ENCODE results near the gene SELENON.

The SELENON gene

DNA sequence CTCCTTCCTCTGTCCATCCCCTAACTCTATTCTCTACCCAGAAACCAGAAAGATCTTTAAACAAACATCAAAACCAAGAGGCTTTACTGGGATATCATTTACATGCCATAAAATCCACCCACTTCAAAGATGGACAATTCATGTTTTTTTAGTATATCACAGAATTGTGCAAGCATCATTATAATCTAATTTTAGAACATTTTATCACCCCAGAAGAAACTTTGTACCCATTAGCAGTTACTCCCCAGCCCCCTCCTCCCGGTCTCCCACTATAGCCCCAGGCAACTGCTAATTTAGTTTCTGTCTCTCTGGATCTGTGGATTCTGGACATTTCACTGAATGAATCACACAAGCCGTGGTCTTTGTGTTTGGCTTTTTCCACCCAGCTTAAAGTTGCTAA, 4.8 kb upstream of the SELENON start:
- no peak for DNase-seq

- DNase-seq = no peak
Measured at GRCh38 chr1:25795946-25796810, 3.8 kb upstream of the SELENON start.

GRCh38 chr1:25796811-25797458, 3.1 kb upstream of the SELENON start:
- peak; percentile 71 for DNase-seq

DNA sequence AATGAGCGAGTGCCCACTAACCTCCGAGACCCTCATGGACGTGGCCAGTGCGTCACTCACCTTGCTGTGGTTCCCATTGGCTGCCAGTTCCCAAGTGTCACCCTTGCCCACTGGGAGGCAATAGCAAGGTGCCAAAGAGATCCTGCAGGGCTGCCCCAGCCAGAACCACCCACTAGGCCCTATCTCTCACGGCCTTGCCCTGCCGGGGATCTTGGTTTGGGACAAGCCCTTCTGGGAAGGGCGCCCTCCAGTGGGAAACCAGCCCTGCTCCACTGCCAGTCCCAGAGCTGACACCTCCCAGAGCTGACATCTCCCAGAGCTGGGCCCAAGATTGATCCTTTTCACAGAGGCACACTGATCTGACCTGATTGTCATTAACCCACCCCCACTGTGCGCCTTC, 2.1 kb upstream of the SELENON start:
- peak; percentile 55 for DNase-seq

DNA sequence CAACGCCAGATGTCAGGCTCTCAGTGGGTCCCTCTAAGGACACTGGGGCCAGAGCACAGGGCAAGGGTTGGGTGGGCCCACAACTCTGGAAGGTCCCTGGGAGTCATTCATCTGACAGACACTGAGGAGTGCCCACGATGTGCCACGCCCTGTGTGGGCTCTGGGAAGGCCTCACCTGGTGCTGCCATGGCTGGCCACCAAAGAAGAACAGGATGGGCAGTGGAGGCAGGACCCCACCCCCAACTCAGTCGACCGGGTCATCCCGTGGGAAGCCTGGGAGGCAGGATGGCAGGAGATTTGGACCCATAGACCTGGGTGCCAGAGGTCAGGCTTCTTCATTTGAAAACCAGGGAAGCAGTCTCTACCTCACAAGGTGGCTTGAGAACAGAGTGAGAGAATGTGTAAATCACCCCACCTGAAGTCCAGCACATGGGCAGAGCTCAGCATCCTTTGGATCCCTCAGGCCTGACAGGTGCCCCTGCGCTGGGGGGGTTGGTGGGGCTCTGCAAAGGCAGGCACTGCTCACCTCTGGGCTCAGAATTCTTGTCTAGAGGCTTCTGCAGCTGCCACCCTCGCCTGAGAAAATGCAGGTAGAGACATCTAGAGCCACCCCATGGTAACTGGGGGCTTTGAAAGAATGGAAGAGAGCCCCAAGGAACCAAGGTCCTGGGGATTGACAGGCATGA, 1.2 kb upstream of the SELENON start:
- DNase-seq = no peak

GRCh38 chr1:25799352-25799934, 550 bp upstream of the SELENON start:
- no peak for DNase-seq

- peak; percentile 10 for DNase-seq
Measured at GRCh38 chr1:25800703-25801377, 847 bp downstream of the SELENON start.

DNA sequence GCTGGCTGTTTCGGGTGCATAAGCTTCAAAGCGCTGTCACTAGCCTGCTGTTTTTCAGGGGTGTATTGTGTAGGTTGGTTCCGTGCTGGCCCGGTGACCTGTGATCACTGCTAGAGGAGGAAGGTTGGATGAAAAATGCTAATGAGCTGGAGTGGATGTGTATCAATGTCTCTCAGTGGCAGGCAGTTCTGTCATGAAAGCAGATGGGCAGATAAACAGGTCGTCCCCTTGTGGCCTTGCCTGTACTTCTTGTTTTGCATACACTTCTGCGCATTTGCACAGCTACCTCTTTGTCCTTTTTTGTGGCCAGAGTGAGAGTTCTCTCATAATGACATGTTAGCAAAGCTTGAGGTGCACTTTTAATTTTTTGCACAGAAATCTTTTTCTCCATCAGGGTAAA, 2.9 kb downstream of the SELENON start:
- peak; percentile 30 for DNase-seq

GRCh38 chr1:25803368-25803767, 3.4 kb downstream of the SELENON start:
- no peak for DNase-seq

GRCh38 chr1:25804244-25804963, 4.4 kb downstream of the SELENON start:
- DNase-seq = peak; percentile 89

DNA sequence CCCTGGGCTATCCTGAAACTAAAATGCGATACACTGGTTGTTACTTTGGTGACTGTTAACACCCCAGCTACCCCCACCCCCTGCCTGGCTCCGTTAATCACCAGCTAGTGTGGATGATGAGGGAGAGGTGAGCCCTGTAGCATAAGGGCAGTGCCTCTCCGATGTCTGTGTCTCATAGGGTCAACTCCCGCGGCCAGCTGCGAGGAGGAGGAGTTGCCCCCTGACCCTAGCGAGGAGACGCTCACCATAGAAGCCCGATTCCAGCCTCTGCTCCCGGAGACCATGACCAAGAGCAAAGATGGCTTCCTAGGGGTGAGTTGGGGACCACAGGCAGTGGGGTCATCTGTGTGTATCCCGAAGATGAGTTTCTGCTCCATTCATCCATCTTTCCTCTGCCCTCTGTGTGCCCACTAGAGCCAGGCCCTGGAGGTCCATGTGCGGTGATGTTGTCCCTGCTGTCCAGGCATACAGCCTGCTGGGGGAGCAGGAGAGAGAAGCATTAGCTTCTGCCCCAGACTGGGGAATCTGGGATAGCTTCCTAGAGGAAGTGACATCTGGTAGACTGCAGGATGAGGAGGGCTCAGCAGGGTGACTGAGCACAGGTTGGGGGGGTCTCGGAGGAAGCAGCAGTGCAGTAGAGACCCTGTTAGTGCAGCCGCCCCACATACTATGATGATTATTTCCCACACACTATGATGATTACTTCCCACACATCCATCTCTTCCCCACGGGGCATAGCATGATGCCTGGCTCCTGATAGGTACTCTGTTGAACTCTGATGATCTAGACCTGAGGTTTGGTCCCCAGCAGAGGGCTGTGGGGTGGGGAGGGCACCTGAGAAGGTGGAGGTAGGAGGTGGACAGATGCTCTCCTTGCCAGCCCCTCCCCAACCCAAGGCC, 5.2 kb downstream of the SELENON start:
- no peak for DNase-seq

DNA sequence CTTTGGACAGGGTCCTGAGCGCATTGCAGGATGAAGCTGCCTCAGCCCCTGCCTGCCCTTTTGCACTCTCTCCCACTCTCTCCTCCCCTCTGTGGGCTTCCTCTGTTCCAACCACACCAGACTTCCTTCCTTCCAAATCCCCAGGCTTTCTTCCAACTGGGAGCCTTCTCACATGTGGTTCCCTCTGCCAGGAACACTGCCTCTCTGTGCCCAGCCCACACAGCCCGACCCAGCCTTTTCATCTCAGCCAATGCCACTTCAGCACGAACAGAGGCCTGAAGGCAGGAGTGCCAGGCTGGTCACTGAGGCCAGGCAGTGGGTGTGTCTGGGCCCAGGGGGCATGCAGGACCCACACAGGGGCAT, 5.9 kb downstream of the SELENON start:
- DNase-seq = no peak

DNA sequence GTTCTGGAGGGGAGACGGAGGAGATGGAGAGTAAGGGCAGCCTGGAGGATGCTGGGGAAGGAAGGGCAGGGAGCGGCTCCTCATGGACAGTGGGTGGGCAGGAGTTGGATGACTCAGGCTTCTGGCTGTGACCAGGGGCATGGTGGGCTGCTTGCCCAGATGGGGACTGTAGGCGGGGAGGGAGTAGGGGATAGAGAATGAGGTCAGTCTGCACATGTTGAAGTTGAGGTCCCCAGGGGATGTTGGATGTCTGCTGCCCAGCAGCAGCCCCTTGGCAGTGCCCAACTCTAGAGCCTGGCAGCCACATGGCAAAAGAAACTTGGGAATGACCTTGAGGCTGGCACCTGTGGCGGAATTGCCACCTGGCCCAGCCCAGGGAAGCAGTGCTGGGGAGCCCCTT, 6.4 kb downstream of the SELENON start:
- DNase-seq = no peak

- peak; percentile 43 for DNase-seq
Measured at GRCh38 chr1:25807480-25808390, 7.7 kb downstream of the SELENON start.

DNA sequence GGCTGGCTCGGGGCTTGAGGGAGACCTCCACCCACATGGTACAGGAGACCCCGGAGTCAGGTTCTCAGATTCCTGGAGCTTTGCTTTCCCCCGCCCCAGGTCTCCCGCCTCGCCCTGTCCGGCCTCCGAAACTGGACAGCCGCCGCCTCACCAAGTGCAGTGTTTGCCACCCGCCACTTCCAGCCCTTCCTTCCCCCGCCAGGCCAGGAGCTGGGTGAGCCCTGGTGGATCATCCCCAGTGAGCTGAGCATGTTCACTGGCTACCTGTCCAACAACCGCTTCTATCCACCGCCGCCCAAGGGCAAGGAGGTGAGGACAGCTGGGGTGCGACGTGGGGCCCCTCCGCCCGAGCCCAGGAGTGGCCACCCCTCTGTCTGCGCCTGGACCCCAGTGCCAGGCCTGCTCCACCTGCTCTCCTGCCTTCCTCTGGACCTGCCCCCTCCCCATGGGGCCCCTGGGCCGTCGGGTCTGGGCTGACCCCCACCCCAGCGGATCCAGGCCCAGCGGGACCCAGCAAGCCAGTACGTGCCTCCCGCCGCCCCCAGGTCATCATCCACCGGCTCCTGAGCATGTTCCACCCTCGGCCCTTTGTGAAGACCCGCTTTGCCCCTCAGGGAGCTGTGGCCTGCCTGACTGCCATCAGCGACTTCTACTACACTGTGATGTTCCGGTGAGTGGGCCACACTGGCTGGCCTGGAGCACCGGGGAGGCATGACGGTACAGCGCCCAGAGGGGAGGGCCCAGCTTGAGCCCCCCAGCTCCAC, 8.7 kb downstream of the SELENON start:
- DNase-seq = no peak

GRCh38 chr1:25809283-25809926, 9.4 kb downstream of the SELENON start:
- peak; percentile 74 for DNase-seq

GRCh38 chr1:25809929-25810328, 9.9 kb downstream of the SELENON start:
- DNase-seq = no peak
